ENCODE results near the gene IL16.
"Not testable (repeated sequence)": the region's sequence is repeated elsewhere in the genome, so short reads cannot be mapped to it uniquely, and the experiment has no call there.

Gene IL16

DNA sequence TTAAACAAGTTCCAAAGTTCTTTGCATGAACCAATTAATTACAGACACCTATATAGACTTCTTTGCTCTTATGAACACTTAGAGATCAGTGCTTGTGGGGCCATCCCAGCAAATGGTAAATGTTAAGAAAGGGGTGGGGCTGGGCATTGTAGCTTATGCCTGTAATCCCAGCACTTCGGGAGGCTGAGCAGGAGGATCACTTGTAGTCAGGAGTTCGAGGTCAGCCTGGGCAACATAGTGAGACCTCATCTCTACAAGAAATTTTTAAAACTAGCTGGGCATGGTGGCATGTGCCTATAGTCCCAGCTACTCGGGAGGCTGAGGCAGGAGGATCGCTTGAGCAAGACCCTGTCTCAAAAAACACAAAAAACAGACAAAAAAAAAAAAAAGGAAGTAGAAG is 146.7 kb downstream of the IL16 start:
- no peak for DNase-seq

DNA sequence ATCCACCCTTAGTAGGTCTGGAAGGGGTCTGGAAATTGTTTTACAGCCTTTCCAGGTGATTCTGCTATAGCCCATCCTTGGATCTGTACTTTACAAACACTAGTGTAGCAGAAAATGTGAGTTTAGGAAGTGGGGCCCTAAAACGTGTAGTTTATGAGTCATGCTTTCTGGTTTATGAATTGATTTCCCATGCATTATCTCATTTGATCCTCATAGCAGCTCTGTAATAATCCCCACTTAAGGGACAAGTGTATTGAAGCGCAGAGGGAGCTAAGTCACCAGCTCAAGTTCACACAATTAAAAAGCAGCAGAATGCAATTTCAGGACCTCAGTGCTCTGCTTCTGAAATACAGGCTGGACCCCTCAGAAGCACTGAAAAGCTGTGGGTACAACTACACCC is 149.9 kb downstream of the IL16 start:
- DNase-seq: no peak

DNA sequence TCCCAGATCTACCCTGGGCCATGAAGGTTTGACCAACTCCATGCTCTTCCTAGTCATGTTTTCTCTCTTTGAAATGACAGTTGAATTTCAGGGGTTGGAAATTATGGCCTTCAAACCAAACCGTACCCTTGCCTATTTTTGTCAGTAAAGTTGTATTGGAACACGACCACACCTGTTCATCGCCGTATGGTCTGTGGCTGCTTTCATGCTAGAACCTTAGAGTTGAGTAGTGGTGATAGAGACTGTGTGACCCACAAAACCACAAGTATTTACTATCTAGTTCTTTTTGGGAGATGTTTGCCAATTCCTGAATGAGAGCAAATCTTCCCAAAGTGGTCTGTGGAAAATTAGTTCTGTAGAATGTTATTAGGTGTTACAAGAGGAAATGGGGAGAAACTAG is 151.2 kb downstream of the IL16 start:
- DNase-seq: no peak

DNA sequence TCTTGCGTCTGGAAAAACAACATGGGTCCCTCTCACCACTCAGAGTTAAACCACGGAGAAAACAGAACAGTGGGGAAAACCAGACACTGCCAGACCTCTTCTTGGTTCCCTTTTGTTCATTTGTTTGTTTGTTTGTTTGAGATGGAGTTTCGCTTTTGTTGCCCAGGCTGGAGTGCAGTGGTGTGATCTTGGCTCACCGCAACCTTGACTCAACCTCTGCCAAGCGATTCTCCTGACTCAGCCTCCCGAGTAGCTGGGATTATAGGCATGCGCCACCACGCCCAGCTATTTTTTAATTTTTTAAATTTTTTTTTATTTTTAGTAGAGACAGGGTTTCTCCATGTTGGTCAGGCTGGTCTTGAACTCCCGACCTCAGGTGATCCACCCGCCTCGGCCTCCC is 152.0 kb downstream of the IL16 start:
- not testable (repeated sequence) for DNase-seq

DNA sequence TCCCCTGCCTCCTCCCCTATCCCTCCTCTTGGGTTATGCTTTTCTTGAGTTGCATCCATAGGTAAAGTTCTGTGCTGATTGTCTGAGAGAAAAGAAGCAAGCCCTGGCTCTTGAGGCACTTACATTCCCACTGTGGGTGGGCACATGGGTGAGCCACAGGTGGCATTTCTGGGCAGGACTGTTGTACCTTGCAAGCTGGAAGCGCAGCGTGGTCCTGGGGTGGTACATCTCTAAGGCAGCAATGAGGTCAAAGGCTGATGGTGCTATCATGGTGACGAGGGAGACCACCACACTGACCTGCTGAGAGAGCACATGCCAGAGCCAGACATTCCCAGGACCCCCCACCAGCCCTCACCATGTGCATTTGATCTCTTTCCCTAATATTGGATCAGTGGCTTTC is 152.6 kb downstream of the IL16 start:
- no peak for DNase-seq

DNA sequence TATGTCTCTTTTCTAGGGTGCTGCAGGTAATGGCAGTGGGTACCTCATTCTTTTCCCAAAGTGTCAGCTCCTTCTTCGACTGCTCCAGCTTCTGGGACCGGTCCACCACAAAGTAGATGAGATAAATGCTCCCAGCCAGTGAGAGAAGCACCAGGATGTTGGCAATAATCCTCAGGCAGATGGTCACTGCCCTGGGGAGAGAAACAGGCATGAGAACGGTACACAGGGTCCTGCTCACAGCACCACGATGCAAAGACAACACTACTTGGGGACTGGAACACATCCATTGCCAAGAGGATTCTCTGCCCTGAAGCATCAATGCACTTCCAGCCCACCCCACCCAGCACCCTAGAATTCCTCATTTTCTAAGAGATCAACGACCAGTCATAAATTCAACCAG is 155.0 kb downstream of the IL16 start:
- no peak for DNase-seq

DNA sequence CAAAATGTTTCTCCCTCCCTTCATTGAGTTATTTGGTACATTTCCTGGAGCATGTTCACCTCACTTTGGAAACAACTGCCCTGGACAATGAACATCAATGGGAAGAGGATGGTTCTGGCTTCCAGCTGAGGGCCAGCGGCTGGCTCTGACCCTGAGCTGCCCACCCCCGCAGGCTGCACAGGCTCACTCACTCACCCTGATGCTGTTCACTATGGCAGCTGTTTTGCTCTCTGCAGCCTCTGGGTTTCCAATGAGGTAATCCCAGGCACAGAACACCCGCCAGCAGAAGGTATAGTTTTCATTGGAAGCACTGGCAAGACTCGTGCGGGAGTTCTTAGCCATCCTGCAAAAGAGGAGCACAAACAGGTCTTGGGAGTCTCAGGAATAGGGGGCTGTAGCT is 159.6 kb downstream of the IL16 start:
- DNase-seq: no peak

DNA sequence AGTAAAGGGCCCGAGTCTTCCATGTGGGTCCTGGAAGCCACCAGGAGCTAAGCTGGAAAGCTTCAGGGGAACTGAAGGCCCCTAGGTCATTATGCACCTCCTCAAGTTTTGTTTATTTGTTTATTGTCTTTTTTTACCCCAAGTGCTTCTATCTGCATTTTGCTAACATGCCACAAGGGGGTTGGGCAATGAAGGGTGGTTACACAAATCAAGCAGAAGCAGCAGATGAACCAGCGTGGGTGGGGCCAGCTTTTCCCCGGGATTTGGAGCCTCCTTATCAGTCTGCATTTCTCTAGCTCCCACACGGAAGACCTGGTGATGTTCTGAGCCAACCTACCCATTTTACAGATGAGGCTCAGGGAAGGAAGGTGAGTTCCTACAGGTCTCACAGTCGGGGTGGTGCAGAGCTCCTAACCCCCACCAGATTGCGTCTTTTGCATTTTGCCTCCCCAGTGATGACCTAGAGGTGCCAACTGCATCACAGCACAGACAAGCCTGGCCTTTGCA is 160.6 kb downstream of the IL16 start:
- no peak for DNase-seq

DNA sequence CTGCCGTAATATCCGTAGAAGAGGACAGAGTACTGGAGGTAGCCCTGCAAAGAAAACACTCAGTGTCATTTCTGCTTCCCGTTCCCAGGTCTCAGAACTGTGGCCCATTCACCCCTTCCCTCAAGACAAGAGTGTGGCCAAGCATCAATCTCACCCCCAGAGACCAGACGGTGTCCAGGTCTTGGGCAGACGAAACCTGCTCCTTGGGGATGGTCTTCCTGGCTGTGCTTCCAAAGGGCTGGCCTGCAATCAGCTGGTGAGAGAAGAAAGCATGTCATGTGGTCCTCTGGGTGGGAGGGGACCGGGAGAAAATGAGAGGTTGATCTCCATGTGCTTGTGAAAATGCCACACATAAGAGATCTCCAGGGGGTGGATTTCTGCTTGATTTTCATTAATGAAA is 161.6 kb downstream of the IL16 start:
- no peak for DNase-seq

DNA sequence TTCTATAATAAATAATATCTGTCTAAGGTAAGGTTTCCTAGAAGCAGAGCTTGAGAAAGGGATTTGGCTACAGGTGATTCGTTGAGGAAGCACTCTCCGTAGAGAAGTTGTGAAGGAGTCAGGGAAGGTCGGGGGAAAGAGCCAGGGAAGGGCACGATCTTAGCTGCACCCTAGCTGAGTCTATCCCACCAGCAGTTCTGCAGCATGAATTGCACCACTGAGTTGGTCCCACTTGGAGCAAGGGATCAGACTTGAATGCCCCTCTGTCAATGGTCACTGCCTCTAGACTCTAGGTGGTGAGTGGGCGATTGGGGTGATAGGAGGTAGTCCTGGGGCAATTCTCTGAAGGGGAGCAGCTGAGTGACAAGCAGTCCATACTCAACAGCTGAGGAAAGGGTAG is 163.8 kb downstream of the IL16 start:
- DNase-seq: no peak

DNA sequence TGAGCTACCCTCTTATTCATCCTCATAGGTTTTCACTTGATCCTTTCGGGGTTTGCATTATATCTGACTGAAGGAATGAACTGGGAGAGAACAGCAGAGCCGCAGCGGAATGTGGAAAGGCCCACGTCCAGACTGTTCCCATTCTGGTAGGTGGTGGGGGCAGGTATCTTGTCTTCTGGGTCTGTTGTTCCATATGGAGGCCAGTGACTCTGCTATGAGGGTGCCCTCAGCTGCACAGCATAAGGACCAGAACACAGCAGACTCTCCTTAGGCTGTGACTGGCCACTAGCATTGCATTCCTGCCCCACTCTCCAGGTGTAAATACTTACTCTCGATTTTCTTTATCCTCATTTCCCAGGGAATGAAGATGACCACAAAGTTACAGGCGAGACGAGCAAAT is 165.2 kb downstream of the IL16 start:
- DNase-seq: no peak

DNA sequence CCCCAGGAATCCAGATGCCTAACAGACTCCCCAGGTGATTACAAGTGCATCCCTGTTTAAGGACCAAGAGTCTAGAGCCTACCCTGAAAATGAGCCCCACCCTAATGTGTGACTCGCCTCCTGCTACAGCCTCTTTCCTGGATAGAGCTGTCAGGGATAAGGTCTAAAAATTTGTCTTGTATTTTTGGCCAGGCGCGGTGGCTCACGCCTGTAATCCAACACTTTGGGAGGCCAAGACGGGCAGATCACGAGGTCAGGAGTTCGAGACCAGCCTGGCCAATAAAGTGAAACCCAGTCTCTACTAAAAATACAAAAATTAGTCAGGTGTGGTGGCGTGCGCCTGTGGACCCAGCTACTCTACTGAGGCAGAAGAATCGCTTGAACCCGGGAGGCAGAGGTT is 166.1 kb downstream of the IL16 start:
- DNase-seq: no peak

DNA sequence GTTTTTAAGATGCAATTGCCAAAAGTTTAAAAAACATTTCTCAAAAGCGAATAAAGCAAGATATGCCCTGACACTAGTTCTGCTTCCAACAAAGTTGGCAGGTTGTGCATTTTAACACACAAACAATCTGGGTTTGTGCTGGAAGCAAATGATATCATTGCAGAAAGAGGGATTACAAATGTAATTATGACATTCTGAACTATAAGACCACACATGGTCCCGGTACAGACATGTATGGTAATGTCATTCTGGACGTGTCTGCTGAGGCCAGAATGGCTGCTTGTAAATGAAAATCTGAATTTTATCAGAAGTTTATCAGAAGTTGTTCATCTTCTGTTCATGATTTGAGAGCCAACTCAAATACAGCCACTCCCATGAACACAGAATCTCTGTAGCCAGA is 166.6 kb downstream of the IL16 start:
- DNase-seq: no peak

Data from stimulated activated CD4-positive, alpha-beta T cell treated with anti-CD3 and anti-CD28 coated beads, Interleukin-2, amount 100 ng/mL, for 48 hours (primary cell).